Measurements from ENCODE around the gene CFAP119. TPM values are rescaled to one million over a fixed set of nuclear protein-coding genes. Genes with fewer than 3 reads are reported as not detected.
A peak's percentile ranks its signal among the peaks of the same experiment; 100 is the strongest.

CFAP119 gene
- total and polyA plus RNA-seq, 2 experiments from 2014 or later = 2.2 to 5.2 TPM

DNA sequence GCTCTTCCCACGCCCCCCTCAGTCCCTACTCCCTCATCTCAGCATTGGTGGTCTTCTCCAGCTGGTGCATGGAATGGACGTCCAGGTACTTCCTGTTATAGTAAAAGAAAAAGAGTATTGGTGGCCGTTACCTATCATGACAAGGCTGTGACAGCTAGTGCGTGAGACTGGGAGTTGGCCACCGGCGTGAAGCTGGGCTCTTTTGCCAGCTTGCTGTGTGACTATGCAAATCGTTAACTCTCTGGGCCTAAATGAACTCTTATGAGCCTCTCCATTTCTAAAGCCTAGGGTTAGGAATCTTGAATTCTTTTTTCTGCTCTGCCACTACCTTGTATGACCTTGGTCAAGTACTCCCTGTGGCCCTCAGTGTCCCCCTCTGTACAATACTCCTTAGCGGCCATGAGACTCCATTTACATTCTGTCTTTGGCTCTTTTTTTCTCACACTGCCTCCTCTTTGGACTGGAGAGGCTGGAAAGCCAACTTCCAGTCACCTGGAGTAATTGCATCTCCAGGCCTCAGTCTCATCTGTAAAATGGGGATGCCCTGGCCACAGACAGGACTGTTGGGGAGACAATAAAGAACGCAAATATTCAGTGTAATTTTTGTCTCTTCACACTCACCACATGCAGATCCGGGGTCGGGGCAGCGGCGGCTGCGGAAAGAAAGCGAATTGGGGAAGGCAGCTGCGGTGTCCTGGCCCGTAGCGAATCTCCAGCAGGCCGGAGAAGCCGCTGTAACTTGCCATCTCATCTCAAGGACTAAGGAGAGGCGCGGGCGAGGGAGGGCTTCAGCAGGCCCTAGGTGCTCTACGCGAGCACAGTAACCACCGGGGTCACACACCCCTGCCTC is 1.1 kb downstream of the CFAP119 start:
- no peaks in the 10 kb centered on the region for H3K27me3 ChIP-seq (ENCODE audit: insufficient read depth)
- peak overlapping the region; percentile 88 for H3K4me2 ChIP-seq
- 0 out of 2 replicates have a peak, but pooled peaks cover 7% of the 10 kb centered on the region for H3F3A ChIP-seq (replicated peaks; ENCODE audit: low read depth)
- Mint-ChIP-seq H3K36me3 (ENCODE audit: low read depth) (peaks cover 43% of the 10 kb centered on the region), H3K4me1 (peaks cover 16% of the 10 kb centered on the region), H3K27me3 (ENCODE audit: insufficient read depth, low read depth, poor library complexity) (peaks cover 29% of the 10 kb centered on the region), H3K4me3 (peak overlapping the region; percentile 95), H3K27ac (peak overlapping the region; percentile 33; the same call in 1 of the 2 replicates), H3K9me3 (no peaks in the 10 kb centered on the region; the same call in 2 of the 3 replicates)
- no peak for TF ChIP-seq NANOG (IDR thresholded peaks at IDR 0.05; ENCODE audit: borderline replicate concordance)
- TF ChIP-seq, protein P1, sequence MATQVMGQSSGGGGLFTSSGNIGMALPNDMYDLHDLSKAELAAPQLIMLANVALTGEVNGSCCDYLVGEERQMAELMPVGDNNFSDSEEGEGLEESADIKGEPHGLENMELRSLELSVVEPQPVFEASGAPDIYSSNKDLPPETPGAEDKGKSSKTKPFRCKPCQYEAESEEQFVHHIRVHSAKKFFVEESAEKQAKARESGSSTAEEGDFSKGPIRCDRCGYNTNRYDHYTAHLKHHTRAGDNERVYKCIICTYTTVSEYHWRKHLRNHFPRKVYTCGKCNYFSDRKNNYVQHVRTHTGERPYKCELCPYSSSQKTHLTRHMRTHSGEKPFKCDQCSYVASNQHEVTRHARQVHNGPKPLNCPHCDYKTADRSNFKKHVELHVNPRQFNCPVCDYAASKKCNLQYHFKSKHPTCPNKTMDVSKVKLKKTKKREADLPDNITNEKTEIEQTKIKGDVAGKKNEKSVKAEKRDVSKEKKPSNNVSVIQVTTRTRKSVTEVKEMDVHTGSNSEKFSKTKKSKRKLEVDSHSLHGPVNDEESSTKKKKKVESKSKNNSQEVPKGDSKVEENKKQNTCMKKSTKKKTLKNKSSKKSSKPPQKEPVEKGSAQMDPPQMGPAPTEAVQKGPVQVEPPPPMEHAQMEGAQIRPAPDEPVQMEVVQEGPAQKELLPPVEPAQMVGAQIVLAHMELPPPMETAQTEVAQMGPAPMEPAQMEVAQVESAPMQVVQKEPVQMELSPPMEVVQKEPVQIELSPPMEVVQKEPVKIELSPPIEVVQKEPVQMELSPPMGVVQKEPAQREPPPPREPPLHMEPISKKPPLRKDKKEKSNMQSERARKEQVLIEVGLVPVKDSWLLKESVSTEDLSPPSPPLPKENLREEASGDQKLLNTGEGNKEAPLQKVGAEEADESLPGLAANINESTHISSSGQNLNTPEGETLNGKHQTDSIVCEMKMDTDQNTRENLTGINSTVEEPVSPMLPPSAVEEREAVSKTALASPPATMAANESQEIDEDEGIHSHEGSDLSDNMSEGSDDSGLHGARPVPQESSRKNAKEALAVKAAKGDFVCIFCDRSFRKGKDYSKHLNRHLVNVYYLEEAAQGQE (IDR thresholded peaks at IDR 0.05; ENCODE audit: unreplicated experiment) = no peak
- no peak for TF ChIP-seq ZNF114 (CRISPR knock-in tag; IDR thresholded peaks at IDR 0.05)
- no peak for TF ChIP-seq CREB1 (CRISPR knock-in tag; IDR thresholded peaks at IDR 0.05; ENCODE audit: low read depth)
- no peak for TF ChIP-seq ZNF331 (CRISPR knock-in tag; IDR thresholded peaks at IDR 0.05; ENCODE audit: low read depth)
- TF ChIP-seq, protein P2, sequence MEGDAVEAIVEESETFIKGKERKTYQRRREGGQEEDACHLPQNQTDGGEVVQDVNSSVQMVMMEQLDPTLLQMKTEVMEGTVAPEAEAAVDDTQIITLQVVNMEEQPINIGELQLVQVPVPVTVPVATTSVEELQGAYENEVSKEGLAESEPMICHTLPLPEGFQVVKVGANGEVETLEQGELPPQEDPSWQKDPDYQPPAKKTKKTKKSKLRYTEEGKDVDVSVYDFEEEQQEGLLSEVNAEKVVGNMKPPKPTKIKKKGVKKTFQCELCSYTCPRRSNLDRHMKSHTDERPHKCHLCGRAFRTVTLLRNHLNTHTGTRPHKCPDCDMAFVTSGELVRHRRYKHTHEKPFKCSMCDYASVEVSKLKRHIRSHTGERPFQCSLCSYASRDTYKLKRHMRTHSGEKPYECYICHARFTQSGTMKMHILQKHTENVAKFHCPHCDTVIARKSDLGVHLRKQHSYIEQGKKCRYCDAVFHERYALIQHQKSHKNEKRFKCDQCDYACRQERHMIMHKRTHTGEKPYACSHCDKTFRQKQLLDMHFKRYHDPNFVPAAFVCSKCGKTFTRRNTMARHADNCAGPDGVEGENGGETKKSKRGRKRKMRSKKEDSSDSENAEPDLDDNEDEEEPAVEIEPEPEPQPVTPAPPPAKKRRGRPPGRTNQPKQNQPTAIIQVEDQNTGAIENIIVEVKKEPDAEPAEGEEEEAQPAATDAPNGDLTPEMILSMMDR (conservative IDR thresholded peaks at IDR 0.05; ENCODE audit: low read depth in 2 of 2) = no peak
- TF ChIP-seq, protein P3, sequence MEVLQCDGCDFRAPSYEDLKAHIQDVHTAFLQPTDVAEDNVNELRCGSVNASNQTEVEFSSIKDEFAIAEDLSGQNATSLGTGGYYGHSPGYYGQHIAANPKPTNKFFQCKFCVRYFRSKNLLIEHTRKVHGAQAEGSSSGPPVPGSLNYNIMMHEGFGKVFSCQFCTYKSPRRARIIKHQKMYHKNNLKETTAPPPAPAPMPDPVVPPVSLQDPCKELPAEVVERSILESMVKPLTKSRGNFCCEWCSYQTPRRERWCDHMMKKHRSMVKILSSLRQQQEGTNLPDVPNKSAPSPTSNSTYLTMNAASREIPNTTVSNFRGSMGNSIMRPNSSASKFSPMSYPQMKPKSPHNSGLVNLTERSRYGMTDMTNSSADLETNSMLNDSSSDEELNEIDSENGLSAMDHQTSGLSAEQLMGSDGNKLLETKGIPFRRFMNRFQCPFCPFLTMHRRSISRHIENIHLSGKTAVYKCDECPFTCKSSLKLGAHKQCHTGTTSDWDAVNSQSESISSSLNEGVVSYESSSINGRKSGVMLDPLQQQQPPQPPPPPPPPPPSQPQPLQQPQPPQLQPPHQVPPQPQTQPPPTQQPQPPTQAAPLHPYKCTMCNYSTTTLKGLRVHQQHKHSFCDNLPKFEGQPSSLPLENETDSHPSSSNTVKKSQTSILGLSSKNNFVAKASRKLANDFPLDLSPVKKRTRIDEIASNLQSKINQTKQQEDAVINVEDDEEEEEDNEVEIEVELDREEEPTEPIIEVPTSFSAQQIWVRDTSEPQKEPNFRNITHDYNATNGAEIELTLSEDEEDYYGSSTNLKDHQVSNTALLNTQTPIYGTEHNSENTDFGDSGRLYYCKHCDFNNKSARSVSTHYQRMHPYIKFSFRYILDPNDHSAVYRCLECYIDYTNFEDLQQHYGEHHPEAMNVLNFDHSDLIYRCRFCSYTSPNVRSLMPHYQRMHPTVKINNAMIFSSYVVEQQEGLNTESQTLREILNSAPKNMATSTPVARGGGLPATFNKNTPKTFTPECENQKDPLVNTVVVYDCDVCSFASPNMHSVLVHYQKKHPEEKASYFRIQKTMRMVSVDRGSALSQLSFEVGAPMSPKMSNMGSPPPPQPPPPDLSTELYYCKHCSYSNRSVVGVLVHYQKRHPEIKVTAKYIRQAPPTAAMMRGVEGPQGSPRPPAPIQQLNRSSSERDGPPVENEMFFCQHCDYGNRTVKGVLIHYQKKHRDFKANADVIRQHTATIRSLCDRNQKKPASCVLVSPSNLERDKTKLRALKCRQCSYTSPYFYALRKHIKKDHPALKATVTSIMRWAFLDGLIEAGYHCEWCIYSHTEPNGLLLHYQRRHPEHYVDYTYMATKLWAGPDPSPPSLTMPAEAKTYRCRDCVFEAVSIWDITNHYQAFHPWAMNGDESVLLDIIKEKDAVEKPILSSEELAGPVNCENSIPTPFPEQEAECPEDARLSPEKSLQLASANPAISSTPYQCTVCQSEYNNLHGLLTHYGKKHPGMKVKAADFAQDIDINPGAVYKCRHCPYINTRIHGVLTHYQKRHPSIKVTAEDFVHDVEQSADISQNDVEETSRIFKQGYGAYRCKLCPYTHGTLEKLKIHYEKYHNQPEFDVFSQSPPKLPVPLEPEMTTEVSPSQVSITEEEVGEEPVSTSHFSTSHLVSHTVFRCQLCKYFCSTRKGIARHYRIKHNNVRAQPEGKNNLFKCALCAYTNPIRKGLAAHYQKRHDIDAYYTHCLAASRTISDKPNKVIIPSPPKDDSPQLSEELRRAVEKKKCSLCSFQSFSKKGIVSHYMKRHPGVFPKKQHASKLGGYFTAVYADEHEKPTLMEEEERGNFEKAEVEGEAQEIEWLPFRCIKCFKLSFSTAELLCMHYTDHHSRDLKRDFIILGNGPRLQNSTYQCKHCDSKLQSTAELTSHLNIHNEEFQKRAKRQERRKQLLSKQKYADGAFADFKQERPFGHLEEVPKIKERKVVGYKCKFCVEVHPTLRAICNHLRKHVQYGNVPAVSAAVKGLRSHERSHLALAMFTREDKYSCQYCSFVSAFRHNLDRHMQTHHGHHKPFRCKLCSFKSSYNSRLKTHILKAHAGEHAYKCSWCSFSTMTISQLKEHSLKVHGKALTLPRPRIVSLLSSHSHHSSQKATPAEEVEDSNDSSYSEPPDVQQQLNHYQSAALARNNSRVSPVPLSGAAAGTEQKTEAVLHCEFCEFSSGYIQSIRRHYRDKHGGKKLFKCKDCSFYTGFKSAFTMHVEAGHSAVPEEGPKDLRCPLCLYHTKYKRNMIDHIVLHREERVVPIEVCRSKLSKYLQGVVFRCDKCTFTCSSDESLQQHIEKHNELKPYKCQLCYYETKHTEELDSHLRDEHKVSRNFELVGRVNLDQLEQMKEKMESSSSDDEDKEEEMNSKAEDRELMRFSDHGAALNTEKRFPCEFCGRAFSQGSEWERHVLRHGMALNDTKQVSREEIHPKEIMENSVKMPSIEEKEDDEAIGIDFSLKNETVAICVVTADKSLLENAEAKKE (CRISPR knock-in tag; IDR thresholded peaks at IDR 0.05) = no peak
- TF ChIP-seq STAT1 (IDR thresholded peaks at IDR 0.05; ENCODE audit: unreplicated experiment) = no peak
- no peak for TF ChIP-seq POLR2AphosphoS5 (IDR thresholded peaks at IDR 0.05; ENCODE audit: low read depth)
- no peak for TF ChIP-seq EZH2 (IDR thresholded peaks at IDR 0.05; ENCODE audit: low read depth, unreplicated experiment)
- TF ChIP-seq, protein P4, sequence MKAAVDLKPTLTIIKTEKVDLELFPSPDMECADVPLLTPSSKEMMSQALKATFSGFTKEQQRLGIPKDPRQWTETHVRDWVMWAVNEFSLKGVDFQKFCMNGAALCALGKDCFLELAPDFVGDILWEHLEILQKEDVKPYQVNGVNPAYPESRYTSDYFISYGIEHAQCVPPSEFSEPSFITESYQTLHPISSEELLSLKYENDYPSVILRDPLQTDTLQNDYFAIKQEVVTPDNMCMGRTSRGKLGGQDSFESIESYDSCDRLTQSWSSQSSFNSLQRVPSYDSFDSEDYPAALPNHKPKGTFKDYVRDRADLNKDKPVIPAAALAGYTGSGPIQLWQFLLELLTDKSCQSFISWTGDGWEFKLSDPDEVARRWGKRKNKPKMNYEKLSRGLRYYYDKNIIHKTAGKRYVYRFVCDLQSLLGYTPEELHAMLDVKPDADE (IDR thresholded peaks at IDR 0.05) = no peak
- TF ChIP-seq EZH2phosphoT487 (IDR thresholded peaks at IDR 0.05; ENCODE audit: unreplicated experiment) = no peak
- TF ChIP-seq JUNB (IDR thresholded peaks at IDR 0.05; ENCODE audit: unreplicated experiment) = no peak
- peaks cover 6% of the 10 kb centered on the region; the same call in 1 of the 2 replicates for H3K4me1 ChIP-seq (ENCODE audit: insufficient read depth)
- peak overlapping the region; percentile 79 for H3K4me3 ChIP-seq
- H3K79me2 ChIP-seq (replicated peaks; ENCODE audit: insufficient read depth) = peaks cover 24% of the 10 kb centered on the region
- peak overlapping the region; percentile 67 for H2AFZ ChIP-seq
- no peaks in the 10 kb centered on the region for H3K9me2 ChIP-seq (ENCODE audit: insufficient read depth)
- H4K20me1 ChIP-seq (replicated peaks; ENCODE audit: insufficient read depth) = peaks cover 20% of the 10 kb centered on the region
- no peak for ATAC-seq
- no peak for DNase-seq (ENCODE audit: low spot score)
- no peak overlapping the region for H3K27ac ChIP-seq (ENCODE audit: low read depth)
- peaks cover 26% of the 10 kb centered on the region for H3K36me3 ChIP-seq (ENCODE audit: insufficient read depth)

Measured in GM23338 (cell line).